Activated CD4-positive, alpha-beta T cell treated with anti-CD3 and anti-CD28 coated beads, Interleukin-2, amount 10 ng/mL, durations not matched to agents 7 days and 5 days (primary cell): ENCODE results near the gene SMCO4. TPM values are rescaled to one million over a fixed set of nuclear protein-coding genes. Genes with fewer than 3 reads are reported as not detected.
"Not testable (repeated sequence)": the region's sequence is repeated elsewhere in the genome, so short reads cannot be mapped to it uniquely, and the experiment has no call there.

ENCODE experiments used
- CTCF ChIA-PET: fragments of 350-600 bp; sonication (Branson Sonifier 250); formaldehyde crosslinking; loops from one replicate; lab custom pipeline; 2021; ENCODE audit warnings: antibody characterized with exemption; lab: Charles Lee
- POLR2A ChIA-PET: fragments of 350-600 bp; sonication (Branson Sonifier 250); formaldehyde crosslinking; loops from one replicate; lab custom pipeline; 2021; ENCODE audit warnings: antibody characterized with exemption; lab: Charles Lee
- DNase-seq: peaks from one replicate; pipeline ENCODE4 v3.0.0-alpha.2; 2020
- H3K27ac Mint-ChIP-seq: one replicate; pipeline ENCODE4 v1.8.0; 2021; ENCODE audit warnings: mild to moderate bottlenecking, moderate library complexity, mixed read lengths
- H3K27me3 Mint-ChIP-seq: one replicate; pipeline ENCODE4 v1.8.0; 2021; ENCODE audit warnings: mixed read lengths
- H3K36me3 Mint-ChIP-seq: one replicate; pipeline ENCODE4 v1.8.0; 2021; ENCODE audit warnings: low read depth, mixed read lengths
- H3K4me1 Mint-ChIP-seq: one replicate; pipeline ENCODE4 v1.8.0; 2021; ENCODE audit warnings: mixed read lengths
- H3K4me3 Mint-ChIP-seq: one replicate; pipeline ENCODE4 v1.8.0; 2021; ENCODE audit warnings: mild to moderate bottlenecking, moderate library complexity, mixed read lengths
- H3K9me3 Mint-ChIP-seq: one replicate; pipeline ENCODE4 v1.8.0; 2021; ENCODE audit warnings: mixed read lengths
- total RNA-seq, 2 experiments: library from RNA; stranded (reverse); gene quantifications; one replicate each; pipeline ENCODE4 v1.2.3, GENCODE V29; 2021

Gene SMCO4
- total RNA-seq = 10 to 100 TPM; 35.4 to 41.9 TPM

GRCh38 chr11:93543292-93543977 lies at the start of gene SMCO4:
TSS of gene SMCO4 (minus strand) at chr11:93543391. CDS start at chr11:93479189, 64,202 bp downstream.
- ChIA-PET CTCF (interaction anchor here (2.1 kb wide), 1 partner anchor 11 kb away, joined by 6 read pairs; no protein-coding TSS in a partner anchor), POLR2A (no interaction called here)
- peak; percentile 70 for DNase-seq
- Mint-ChIP-seq H3K27me3 (peaks cover 17% of the 10 kb centered on the region), H3K9me3 (no peaks in the 10 kb centered on the region), H3K36me3 (no peaks in the 10 kb centered on the region), H3K4me3 (peak within 1 kb of the TSS; percentile 87), H3K27ac (peak within 1 kb of the TSS; percentile 87), H3K4me1 (peaks cover 41% of the 10 kb centered on the region)

- Mint-ChIP-seq H3K36me3 (no peaks in the 10 kb centered on the region), H3K9me3 (no peaks in the 10 kb centered on the region), H3K27ac (no peak overlapping the region), H3K27me3 (peaks cover 10% of the 10 kb centered on the region), H3K4me3 (no peak overlapping the region), H3K4me1 (peaks cover 5% of the 10 kb centered on the region)
- ChIA-PET POLR2A (no interaction called here), CTCF (no interaction called here)
- no peak for DNase-seq
These were observed 48.2 kb upstream of the SMCO4 start for GRCh38 chr11:93591247-93591898.

- peaks cover 10% of the 10 kb centered on the region for H3K27me3 Mint-ChIP-seq
- POLR2A ChIA-PET = no interaction called here
These were observed 46.2 kb upstream of the SMCO4 start for GRCh38 chr11:93589347-93589746.

GRCh38 chr11:93587858-93588581 lies 44.8 kb upstream of the SMCO4 start:
- Mint-ChIP-seq H3K27me3 (peaks cover 10% of the 10 kb centered on the region), H3K36me3 (no peaks in the 10 kb centered on the region), H3K27ac (peak overlapping the region; percentile 5), H3K4me3 (no peak overlapping the region), H3K9me3 (no peaks in the 10 kb centered on the region), H3K4me1 (peaks cover 5% of the 10 kb centered on the region)
- DNase-seq = no peak
- CTCF ChIA-PET = no interaction called here
- POLR2A ChIA-PET = no interaction called here

More at GRCh38 chr11:93589347-93589746, 46.2 kb upstream of the SMCO4 start:
- Mint-ChIP-seq H3K9me3 (no peaks in the 10 kb centered on the region), H3K27ac (no peak overlapping the region), H3K36me3 (no peaks in the 10 kb centered on the region), H3K4me3 (no peak overlapping the region), H3K4me1 (peaks cover 5% of the 10 kb centered on the region)
- CTCF ChIA-PET = no interaction called here
- DNase-seq = no peak

GRCh38 chr11:93587425-93587824 lies 44.2 kb upstream of the SMCO4 start:
- CTCF ChIA-PET, H3K9me3 Mint-ChIP-seq, POLR2A ChIA-PET, H3K4me1 Mint-ChIP-seq, DNase-seq, H3K27ac Mint-ChIP-seq, H3K36me3 Mint-ChIP-seq, H3K4me3 Mint-ChIP-seq: not testable (repeated sequence)
- H3K27me3 Mint-ChIP-seq = peaks cover 14% of the 10 kb centered on the region

GRCh38 chr11:93585758-93586157 lies 42.6 kb upstream of the SMCO4 start:
- POLR2A ChIA-PET = no interaction called here
- H3K27me3 Mint-ChIP-seq = peaks cover 14% of the 10 kb centered on the region
- no peak overlapping the region for H3K27ac Mint-ChIP-seq
- DNase-seq = no peak
- H3K4me3 Mint-ChIP-seq = no peak overlapping the region
- peaks cover 5% of the 10 kb centered on the region for H3K4me1 Mint-ChIP-seq
- no peaks in the 10 kb centered on the region for H3K36me3 Mint-ChIP-seq
- CTCF ChIA-PET = no interaction called here
- peaks cover 2% of the 10 kb centered on the region for H3K9me3 Mint-ChIP-seq

- no peak overlapping the region for H3K27ac Mint-ChIP-seq
- no peak for DNase-seq
- H3K4me3 Mint-ChIP-seq = no peak overlapping the region
- peaks cover 11% of the 10 kb centered on the region for H3K27me3 Mint-ChIP-seq
- peaks cover 2% of the 10 kb centered on the region for H3K9me3 Mint-ChIP-seq
- no peaks in the 10 kb centered on the region for H3K4me1 Mint-ChIP-seq
- ChIA-PET CTCF (no interaction called here), POLR2A (no interaction called here)
- H3K36me3 Mint-ChIP-seq = no peaks in the 10 kb centered on the region
These were observed 40.3 kb upstream of the SMCO4 start for GRCh38 chr11:93583490-93583889.

- Mint-ChIP-seq H3K4me1 (no peaks in the 10 kb centered on the region), H3K27ac (no peak overlapping the region), H3K27me3 (peaks cover 10% of the 10 kb centered on the region), H3K36me3 (no peaks in the 10 kb centered on the region), H3K9me3 (peaks cover 2% of the 10 kb centered on the region), H3K4me3 (no peak overlapping the region)
- CTCF ChIA-PET = no interaction called here
- POLR2A ChIA-PET = no interaction called here
- DNase-seq = no peak
These were observed 36.1 kb upstream of the SMCO4 start for GRCh38 chr11:93579187-93579751.

GRCh38 chr11:93577286-93577685 lies 34.1 kb upstream of the SMCO4 start:
- no peaks in the 10 kb centered on the region for H3K36me3 Mint-ChIP-seq
- H3K9me3 Mint-ChIP-seq = no peaks in the 10 kb centered on the region
- H3K27ac Mint-ChIP-seq = no peak overlapping the region
- POLR2A ChIA-PET = no interaction called here
- H3K27me3 Mint-ChIP-seq = peaks cover 5% of the 10 kb centered on the region
- no peaks in the 10 kb centered on the region for H3K4me1 Mint-ChIP-seq
- no peak for DNase-seq
- CTCF ChIA-PET = no interaction called here
- H3K4me3 Mint-ChIP-seq = no peak overlapping the region

GRCh38 chr11:93576870-93577269 lies 33.7 kb upstream of the SMCO4 start:
- POLR2A ChIA-PET, H3K9me3 Mint-ChIP-seq, H3K36me3 Mint-ChIP-seq, DNase-seq, H3K27me3 Mint-ChIP-seq, H3K4me3 Mint-ChIP-seq, H3K27ac Mint-ChIP-seq, CTCF ChIA-PET, H3K4me1 Mint-ChIP-seq: not testable (repeated sequence)

GRCh38 chr11:93574638-93575220 lies 31.5 kb upstream of the SMCO4 start:
- Mint-ChIP-seq H3K4me3 (no peak overlapping the region), H3K9me3 (no peaks in the 10 kb centered on the region), H3K27ac (no peak overlapping the region), H3K4me1 (no peaks in the 10 kb centered on the region), H3K36me3 (no peaks in the 10 kb centered on the region), H3K27me3 (peaks cover 5% of the 10 kb centered on the region)
- ChIA-PET POLR2A (no interaction called here), CTCF (no interaction called here)
- no peak for DNase-seq

GRCh38 chr11:93573184-93573583 lies 30.0 kb upstream of the SMCO4 start:
- no peak overlapping the region for H3K27ac Mint-ChIP-seq
- H3K4me1 Mint-ChIP-seq = no peaks in the 10 kb centered on the region
- no peaks in the 10 kb centered on the region for H3K36me3 Mint-ChIP-seq
- H3K4me3 Mint-ChIP-seq = no peak overlapping the region
- ChIA-PET CTCF (interaction anchor here (0.6 kb wide), 1 partner anchor 15 kb away, joined by 3 read pairs; no protein-coding TSS in a partner anchor), POLR2A (no interaction called here)
- DNase-seq = no peak
- no peaks in the 10 kb centered on the region for H3K9me3 Mint-ChIP-seq
- peaks cover 7% of the 10 kb centered on the region for H3K27me3 Mint-ChIP-seq
